B cell (primary cell): Measurements from ENCODE around the gene YTHDC1. TPM values are rescaled to one million over a fixed set of nuclear protein-coding genes. Genes with fewer than 3 reads are reported as not detected.

Source experiments
- ATAC-seq: fragments of 200-7000 bp; cut with Tn5 transposase; one replicate; pipeline ENCODE4 v1.10.0; 2021; ENCODE audit warnings: low read depth, mild to moderate bottlenecking, moderate number of reproducible peaks, moderate library complexity
- CTCF ChIA-PET: fragments of 350-600 bp; sonication (Branson Sonifier 250); formaldehyde crosslinking; loops from one replicate; lab custom pipeline; 2021; ENCODE audit warnings: antibody characterized with exemption, inconsistent platforms; lab: Charles Lee
- POLR2A ChIA-PET: fragments of 350-600 bp; sonication (Branson Sonifier 250); formaldehyde crosslinking; loops from one replicate; lab custom pipeline; 2021; ENCODE audit warnings: antibody characterized with exemption; lab: Charles Lee
- DNase-seq: peaks from one replicate; pipeline ENCODE4 v3.0.0; 2013
- H2AFZ ChIP-seq: 2 replicates; pipeline ENCODE4 v1.6.1; 2012; ENCODE audit warnings: mild to moderate bottlenecking, low read depth, low read length; ENCODE audit not compliant: insufficient read depth, poor library complexity, severe bottlenecking
- H3K27ac ChIP-seq, 2 donors: 1 replicate in 1 of 2; 2 replicates in 1 of 2; pipeline ENCODE4 v1.5.1; 2012 to 2013; ENCODE audit warnings: low read length in 2 of 2, mild to moderate bottlenecking in 2 of 2, moderate library complexity in 1 of 2
- H3K27me3 ChIP-seq, 4 experiments: fragments of 200-600 bp in 1 of 4; sonication (generic) in 1 of 4; replicated peaks in 1 of 4; 1 replicate in 2 of 4; 2 replicates in 2 of 4; pipeline versions ENCODE4 v1.6.1 to v1.7.0; 2013 to 2016; ENCODE audit warnings: low read length in 3 of 4, mild to moderate bottlenecking in 2 of 4, mixed read lengths in 1 of 4, moderate library complexity in 1 of 4; ENCODE audit not compliant: insufficient read depth in 4 of 4, control insufficient read depth in 3 of 4; ENCODE audit errors: control extremely low read depth in 1 of 4
- H3K36me3 ChIP-seq, 2 experiments: replicated peaks in 1 of 2; 1 replicate in 1 of 2; 2 replicates in 1 of 2; pipeline versions ENCODE4 v1.6.1 to v1.7.1; 2013; ENCODE audit warnings: low read length in 1 of 2; ENCODE audit not compliant: insufficient read depth in 2 of 2, control insufficient read depth in 1 of 2; ENCODE audit errors: control extremely low read depth in 1 of 2, extremely low read depth in 1 of 2
- H3K4me1 ChIP-seq, 2 donors: fragments of 200-600 bp in 1 of 2; sonication (generic) in 1 of 2; 1 replicate in 1 of 2; 2 replicates in 1 of 2; pipeline versions ENCODE4 v1.5.1 to v1.6.1; 2013 to 2017; ENCODE audit warnings: low read length in 2 of 2; ENCODE audit not compliant: control insufficient read depth in 2 of 2, insufficient read depth in 2 of 2
- H3K4me2 ChIP-seq: replicated peaks from 2 replicates; pipeline ENCODE3; 2012; ENCODE audit warnings: mild to moderate bottlenecking, low read depth, low read length; ENCODE audit not compliant: poor library complexity, severe bottlenecking
- H3K4me3 ChIP-seq, 5 experiments: fragments of 200-600 bp in 1 of 5; sonication (generic) in 1 of 5; 1 replicate in 3 of 5; 2 replicates in 2 of 5; pipeline versions ENCODE4 v1.5.1 to v1.7.0; 2011 to 2016; ENCODE audit warnings: low read length in 4 of 5, mild to moderate bottlenecking in 4 of 5, low read depth in 2 of 5, control low read depth in 1 of 5, moderate library complexity in 1 of 5; ENCODE audit not compliant: insufficient read depth in 1 of 5; ENCODE audit errors: control extremely low read depth in 1 of 5, extremely low read depth in 1 of 5
- H3K79me2 ChIP-seq: fragments of 200-600 bp; sonication (generic); one replicate; pipeline ENCODE4 v1.6.0; 2016; ENCODE audit warnings: low read length; ENCODE audit not compliant: control insufficient read depth, insufficient read depth
- H3K9ac ChIP-seq: fragments of 200-600 bp; sonication (generic); 2 replicates; pipeline ENCODE4 v1.6.1; 2017; ENCODE audit warnings: mild to moderate bottlenecking, low read length, moderate library complexity
- H3K9me3 ChIP-seq, 3 donors: one replicate each; pipeline versions ENCODE4 v1.6.1 to v1.7.1; 2013; ENCODE audit warnings: low read length in 2 of 3; ENCODE audit not compliant: control insufficient read depth in 2 of 3, insufficient read depth in 1 of 3; ENCODE audit errors: control extremely low read depth in 1 of 3
- H4K20me1 ChIP-seq: 2 replicates; pipeline ENCODE4 v1.6.0; 2012; ENCODE audit warnings: mild to moderate bottlenecking, low read length; ENCODE audit not compliant: insufficient read depth, control insufficient read depth, poor library complexity, severe bottlenecking
- H3K27ac Mint-ChIP-seq: one replicate; pipeline ENCODE4 v1.8.0; 2021; ENCODE audit warnings: mixed read lengths
- H3K27me3 Mint-ChIP-seq: one replicate; pipeline ENCODE4 v1.8.0; 2021; ENCODE audit warnings: mixed read lengths
- H3K4me1 Mint-ChIP-seq: one replicate; pipeline ENCODE4 v1.8.0; 2021; ENCODE audit warnings: mixed read lengths
- H3K4me3 Mint-ChIP-seq: one replicate; pipeline ENCODE4 v1.8.0; 2021; ENCODE audit warnings: mixed read lengths
- H3K9me3 Mint-ChIP-seq: one replicate; pipeline ENCODE4 v1.8.0; 2022; ENCODE audit warnings: mixed read lengths; ENCODE audit not compliant: insufficient read depth
- EZH2 ChIP-seq: IDR thresholded peaks from 2 replicates; pipeline ENCODE4 v1.6.1; 2012; ENCODE audit warnings: borderline replicate concordance, low read depth, mild to moderate bottlenecking, moderate library complexity, low read length; ENCODE audit not compliant: insufficient read depth, poor library complexity, severe bottlenecking
- WGBS: methylation state at CpG from one replicate; pipeline ENCODE4 v1.1.5; 2013; ENCODE audit warnings: missing lambda C conversion rate; ENCODE audit not compliant: insufficient coverage; 5-methylcytosine and 5-hydroxymethylcytosine counted together
- intact Hi-C: fragments of 100-400 bp; cut with micrococcal nuclease; formaldehyde crosslinking; loops from one replicate; pipeline ENCODE4 v1.10.0; 2022
- polyA plus RNA-seq: library from polyadenylated mRNA; depleted of rRNA; stranded (reverse); fragments of >200 nt; gene quantifications from 2 replicates; pipeline ENCODE4 v1.2.3, GENCODE V29; 2012
- total RNA-seq, 2 donors: library from RNA; stranded (reverse); fragments of 120-200 nt in 1 of 2; gene quantifications; 1 replicate in 1 of 2; 2 replicates in 1 of 2; pipeline versions ENCODE4 v1.2.3 to v1.2.4, GENCODE V29; 2013 to 2022
- TF ChIP-seq, protein P1 (sequence below): fragments of 200-600 bp; IDR thresholded peaks from one replicate; pipeline ENCODE4 v1.8.0; 2022; ENCODE audit warnings: antibody characterized with exemption, mild to moderate bottlenecking

The YTHDC1 gene
- total and polyA plus RNA-seq, 2 donors (not counting 1 experiment from before 2014, with no cell fraction given) = 26.9 to 179 TPM

DNA sequence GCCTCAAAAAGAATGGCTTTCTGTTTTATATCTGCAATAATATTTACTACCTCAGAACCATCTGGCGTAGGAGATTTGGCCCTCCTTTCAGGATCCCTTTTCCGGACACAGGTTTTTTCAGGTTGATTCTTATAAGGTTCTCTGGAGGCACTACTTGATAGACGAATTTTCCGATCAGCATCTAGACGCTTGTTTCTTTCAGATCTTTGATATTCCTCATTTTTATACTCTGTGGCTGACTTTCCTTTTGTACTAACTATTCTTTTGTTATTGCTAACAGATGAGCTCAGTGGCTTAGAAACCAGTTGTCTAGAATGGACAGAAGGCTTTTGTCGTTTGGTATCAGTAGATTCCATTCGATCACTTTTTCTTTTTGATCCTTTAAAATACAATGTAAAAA, 12.4 kb downstream of the YTHDC1 start:
- Histone ChIP-seq H3K4me1 (peaks cover 0 to 10% of the 10 kb centered on the region in 2 donors), H3K9me3 (no peaks in the 10 kb centered on the region), H4K20me1 (peaks cover 72% of the 10 kb centered on the region), H2AFZ (no peak overlapping the region), H3K27ac (no peak overlapping the region), H3K79me2 (peaks cover 46% of the 10 kb centered on the region), H3K36me3 (peaks cover 10 to 47% of the 10 kb centered on the region in 2 experiments), H3K4me3 (no peak overlapping the region), H3K27me3 (no peaks in the 10 kb centered on the region), H3K4me2 (no peak overlapping the region), H3K9ac (no peak overlapping the region)
- Mint-ChIP-seq H3K27me3 (no peaks in the 10 kb centered on the region), H3K27ac (no peak overlapping the region), H3K4me1 (peaks cover 36% of the 10 kb centered on the region), H3K9me3 (no peaks in the 10 kb centered on the region), H3K4me3 (no peak overlapping the region)
- intact Hi-C loops = no loop called here
- ATAC-seq (no peak), DNase-seq (no peak)
- CTCF ChIA-PET = no interaction called here
- POLR2A ChIA-PET = no interaction called here
- WGBS = no CpG with 5 or more reads among the region's 7 CpGs
- TF ChIP-seq, protein P1, sequence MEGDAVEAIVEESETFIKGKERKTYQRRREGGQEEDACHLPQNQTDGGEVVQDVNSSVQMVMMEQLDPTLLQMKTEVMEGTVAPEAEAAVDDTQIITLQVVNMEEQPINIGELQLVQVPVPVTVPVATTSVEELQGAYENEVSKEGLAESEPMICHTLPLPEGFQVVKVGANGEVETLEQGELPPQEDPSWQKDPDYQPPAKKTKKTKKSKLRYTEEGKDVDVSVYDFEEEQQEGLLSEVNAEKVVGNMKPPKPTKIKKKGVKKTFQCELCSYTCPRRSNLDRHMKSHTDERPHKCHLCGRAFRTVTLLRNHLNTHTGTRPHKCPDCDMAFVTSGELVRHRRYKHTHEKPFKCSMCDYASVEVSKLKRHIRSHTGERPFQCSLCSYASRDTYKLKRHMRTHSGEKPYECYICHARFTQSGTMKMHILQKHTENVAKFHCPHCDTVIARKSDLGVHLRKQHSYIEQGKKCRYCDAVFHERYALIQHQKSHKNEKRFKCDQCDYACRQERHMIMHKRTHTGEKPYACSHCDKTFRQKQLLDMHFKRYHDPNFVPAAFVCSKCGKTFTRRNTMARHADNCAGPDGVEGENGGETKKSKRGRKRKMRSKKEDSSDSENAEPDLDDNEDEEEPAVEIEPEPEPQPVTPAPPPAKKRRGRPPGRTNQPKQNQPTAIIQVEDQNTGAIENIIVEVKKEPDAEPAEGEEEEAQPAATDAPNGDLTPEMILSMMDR = no peak
- no peak for TF ChIP-seq EZH2

DNA sequence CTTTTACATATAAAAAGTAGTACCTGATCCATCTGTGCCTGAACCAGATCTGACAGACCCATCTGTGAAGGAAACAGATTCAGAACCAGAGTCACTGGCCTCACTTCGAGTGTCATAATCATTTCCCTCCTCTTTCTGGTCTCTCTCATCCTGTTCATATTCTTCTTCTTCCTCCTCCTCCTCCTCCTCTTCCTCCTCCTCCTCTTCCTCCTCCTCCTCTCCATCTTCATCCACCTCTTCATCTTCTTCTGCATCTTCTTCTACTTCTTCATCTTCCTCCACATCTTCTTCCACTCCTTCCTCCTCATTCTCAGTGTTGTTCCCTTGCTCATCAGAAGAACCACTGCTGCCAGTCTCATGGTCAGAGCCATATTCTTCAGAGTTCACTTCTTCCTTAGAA, 12.9 kb downstream of the YTHDC1 start:
- Mint-ChIP-seq H3K9me3 (no peaks in the 10 kb centered on the region), H3K4me3 (no peak overlapping the region), H3K27me3 (no peaks in the 10 kb centered on the region), H3K4me1 (peaks cover 33% of the 10 kb centered on the region), H3K27ac (no peak overlapping the region)
- no peak overlapping the region for H3K27ac ChIP-seq
- no peak overlapping the region for H3K9ac ChIP-seq
- intact Hi-C loops = no loop called here
- no peak overlapping the region for H2AFZ ChIP-seq
- H4K20me1 ChIP-seq = peaks cover 68% of the 10 kb centered on the region
- no peak overlapping the region for H3K4me3 ChIP-seq
- no peak overlapping the region for H3K4me2 ChIP-seq
- H3K4me1 ChIP-seq = peaks cover 0 to 10% of the 10 kb centered on the region in 2 donors
- ChIA-PET CTCF (no interaction called here), POLR2A (no interaction called here)
- ATAC-seq = no peak
- H3K79me2 ChIP-seq = peaks cover 41% of the 10 kb centered on the region
- H3K9me3 ChIP-seq = no peaks in the 10 kb centered on the region
- no peaks in the 10 kb centered on the region for H3K27me3 ChIP-seq
- TF ChIP-seq, protein P1 = no peak
- peaks cover 13 to 52% of the 10 kb centered on the region in 2 experiments for H3K36me3 ChIP-seq
- no peak for DNase-seq
- 80% methylated on average over 1 of the region's 1 CpG for WGBS
